Superior temporal gyrus (tissue), 1 donor: ENCODE measurements around the gene C19orf85.

Experiments used
- DNase-seq: peaks from one replicate; pipeline ENCODE4 v3.0.0-alpha.2; 2016; ENCODE audit errors: extremely low spot score

The C19orf85 gene

DNA sequence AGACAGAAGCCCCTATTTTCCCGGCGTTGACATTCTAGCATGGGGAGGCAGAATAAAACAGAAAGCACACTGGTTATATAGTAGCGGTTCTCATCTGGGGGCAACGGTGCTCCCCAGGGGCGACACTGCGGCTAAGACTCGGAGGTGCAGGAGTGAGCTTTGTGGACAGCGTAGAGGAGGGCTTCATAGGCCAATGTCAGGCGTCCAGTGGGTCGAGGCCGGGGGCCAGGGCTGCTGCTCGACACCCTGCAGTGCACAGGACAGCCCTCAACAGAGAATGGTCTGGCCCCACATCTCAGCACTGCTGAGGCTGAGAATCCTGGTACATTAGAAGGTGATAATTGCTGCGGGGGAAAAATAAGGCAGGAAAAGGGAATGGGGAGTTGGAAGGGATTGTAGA lies 13.4 kb upstream of the C19orf85 start:
- no peak for DNase-seq

GRCh38 chr19:55476100-55476775 lies 11.7 kb upstream of the C19orf85 start, which contains the start of gene ZNF628:
Gene ZNF628, plus strand, starts transcription at chr19:55476617. Its CDS starts 3,294 bp downstream, at chr19:55479911.
- peak; percentile 97 for DNase-seq

GRCh38 chr19:55474269-55475265 lies 10.0 kb upstream of the C19orf85 start:
- no peak for DNase-seq

DNA sequence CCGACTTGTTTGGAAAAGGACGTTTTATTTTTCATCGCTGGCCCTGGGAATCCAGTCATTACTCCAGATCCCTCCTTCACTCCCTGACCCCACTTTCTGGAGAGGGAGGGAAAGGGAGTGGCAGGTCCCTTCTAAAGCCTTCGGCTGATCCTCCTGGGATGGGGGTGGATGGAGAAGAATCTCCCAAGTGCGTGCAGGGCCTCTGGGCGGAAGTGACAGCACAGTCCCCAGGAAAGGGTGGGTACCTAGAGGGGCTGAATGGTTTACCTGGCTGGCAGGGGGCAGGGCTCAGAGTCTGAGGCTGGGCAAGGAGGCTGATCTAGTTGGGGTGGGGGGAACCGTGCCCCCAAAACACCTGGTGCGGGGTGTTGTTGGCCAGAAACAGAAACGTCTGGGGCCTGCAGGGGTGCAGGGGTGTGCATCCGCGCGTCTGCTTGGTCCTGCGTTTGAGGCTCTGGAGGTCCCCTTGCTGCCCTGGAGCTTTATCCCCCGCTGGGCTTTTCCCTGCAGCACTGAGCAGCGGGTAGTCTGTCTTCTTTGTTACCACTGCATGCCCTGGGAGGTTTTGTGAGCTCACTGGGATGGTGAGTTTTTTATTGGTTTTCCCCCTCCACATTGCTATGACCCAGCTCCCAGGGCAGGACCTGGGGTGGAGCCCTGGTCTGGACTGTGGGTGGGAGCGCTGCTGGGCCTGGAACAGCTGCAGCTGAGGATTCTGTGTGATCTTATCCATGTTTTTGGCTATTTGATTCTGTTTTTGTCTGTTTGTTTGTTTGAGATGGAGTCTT lies 8.9 kb upstream of the C19orf85 start:
- DNase-seq: no peak

- no peak for DNase-seq
These were observed 7.9 kb upstream of the C19orf85 start for GRCh38 chr19:55472463-55472862.

- DNase-seq: no peak
These were observed 6.7 kb upstream of the C19orf85 start for GRCh38 chr19:55471266-55471665.

DNA sequence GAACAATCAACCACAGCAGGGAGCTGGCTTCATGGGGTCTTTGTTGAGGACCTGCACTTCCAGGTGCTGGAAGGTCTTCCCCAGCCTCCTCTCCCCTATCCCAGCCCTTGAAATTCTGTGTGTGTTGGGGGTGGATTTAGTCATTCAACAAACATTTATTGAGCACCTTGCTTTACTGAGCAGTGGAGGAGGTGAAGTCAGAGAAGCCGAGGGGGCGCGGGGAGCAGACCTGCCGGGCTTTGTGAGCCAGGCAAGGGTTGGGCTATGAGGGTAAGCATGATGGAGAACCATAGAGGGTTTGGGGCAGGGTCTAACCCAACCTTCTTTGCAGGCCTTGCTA lies 3.5 kb upstream of the C19orf85 start:
- no peak for DNase-seq

DNA sequence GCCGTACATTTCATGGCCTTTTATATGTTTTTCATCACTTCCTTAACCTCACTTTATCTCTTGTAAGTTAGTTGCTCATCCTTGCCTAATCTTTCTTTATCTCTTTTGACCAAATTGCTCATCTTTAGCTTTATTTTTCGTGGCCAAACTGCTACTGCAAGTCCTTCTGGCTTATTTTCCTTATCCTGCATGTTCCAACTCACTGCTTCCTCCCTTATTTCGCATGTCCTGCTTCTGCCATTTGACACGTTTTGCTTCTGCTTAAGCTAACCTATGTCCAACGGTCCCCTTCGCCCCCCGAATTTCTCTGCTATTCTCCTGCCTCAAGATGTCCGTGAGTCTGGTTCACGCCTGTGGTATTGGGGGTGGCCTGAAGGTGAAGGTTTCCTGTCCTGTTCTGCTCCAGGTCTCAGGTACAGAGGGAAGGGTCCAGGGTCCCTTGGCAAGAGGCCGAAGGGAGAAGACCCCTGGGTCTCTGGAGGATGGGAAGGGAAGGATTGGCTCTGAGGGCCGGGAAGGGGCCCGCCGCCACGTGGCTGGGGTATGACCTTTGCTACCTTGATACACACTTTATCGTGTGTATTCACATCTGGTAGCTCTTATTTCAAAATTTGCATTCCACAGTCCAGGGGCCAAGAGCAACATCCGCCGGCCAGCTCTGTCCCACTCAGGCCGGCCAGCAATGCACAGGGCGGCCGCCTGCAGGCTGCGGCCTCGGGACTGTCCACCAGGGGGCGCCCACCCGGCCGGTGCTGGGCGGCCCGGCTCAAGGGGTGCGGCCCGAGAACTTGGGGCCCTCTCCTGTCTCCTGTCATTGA lies 2.9 kb upstream of the C19orf85 start:
- peak; percentile 44 for DNase-seq

GRCh38 chr19:55466241-55466614 lies 1.7 kb upstream of the C19orf85 start:
- DNase-seq: no peak

GRCh38 chr19:55465460-55466240 lies 1.1 kb upstream of the C19orf85 start:
- no peak for DNase-seq

GRCh38 chr19:55464039-55464661 lies 401 bp downstream of the C19orf85 start:
- DNase-seq: no peak

DNA sequence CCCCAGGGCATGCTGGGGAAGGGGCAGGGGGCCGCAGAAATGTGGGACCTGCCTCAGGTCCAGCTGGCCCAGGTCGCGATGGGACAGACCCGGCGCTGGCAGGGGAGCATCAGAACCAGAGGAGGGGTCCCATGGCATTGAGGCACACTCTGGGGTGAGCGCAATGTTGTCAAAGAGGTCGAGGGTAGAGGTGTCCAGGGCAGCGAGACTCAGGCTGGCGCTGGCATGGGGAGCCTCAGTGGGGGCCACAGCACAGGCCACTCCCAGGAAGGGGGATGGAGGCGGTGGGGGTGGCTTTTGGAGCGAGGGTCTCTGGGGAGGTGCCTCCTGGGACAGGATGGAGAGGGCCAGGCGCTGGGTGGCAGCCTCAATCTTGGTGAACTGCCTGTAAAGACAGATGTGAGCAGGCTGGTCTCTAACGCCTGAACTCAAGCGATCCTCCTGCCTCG lies 944 bp downstream of the C19orf85 start:
- no peak for DNase-seq

DNA sequence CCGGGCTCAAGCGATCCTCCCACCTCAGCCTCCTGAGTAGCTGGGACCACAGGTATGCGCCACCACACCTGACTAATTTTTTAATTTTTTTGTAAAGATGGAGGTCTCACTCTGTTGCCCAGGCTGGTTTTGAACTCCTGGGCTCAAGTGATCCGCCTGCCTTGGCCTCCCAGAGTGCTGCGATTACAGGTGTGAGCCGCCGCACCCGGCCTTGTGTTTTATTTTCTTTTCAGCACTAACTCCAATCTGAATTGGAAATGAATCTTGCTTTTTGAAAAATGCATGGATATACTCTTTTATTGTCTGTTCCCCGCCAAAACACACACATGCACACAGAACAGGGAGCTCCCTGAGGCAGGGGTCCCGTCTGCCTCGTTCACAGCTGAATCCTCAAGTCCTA lies 1.8 kb downstream of the C19orf85 start:
- DNase-seq: no peak

GRCh38 chr19:55461974-55462626 lies 2.5 kb downstream of the C19orf85 start:
- DNase-seq: no peak

DNA sequence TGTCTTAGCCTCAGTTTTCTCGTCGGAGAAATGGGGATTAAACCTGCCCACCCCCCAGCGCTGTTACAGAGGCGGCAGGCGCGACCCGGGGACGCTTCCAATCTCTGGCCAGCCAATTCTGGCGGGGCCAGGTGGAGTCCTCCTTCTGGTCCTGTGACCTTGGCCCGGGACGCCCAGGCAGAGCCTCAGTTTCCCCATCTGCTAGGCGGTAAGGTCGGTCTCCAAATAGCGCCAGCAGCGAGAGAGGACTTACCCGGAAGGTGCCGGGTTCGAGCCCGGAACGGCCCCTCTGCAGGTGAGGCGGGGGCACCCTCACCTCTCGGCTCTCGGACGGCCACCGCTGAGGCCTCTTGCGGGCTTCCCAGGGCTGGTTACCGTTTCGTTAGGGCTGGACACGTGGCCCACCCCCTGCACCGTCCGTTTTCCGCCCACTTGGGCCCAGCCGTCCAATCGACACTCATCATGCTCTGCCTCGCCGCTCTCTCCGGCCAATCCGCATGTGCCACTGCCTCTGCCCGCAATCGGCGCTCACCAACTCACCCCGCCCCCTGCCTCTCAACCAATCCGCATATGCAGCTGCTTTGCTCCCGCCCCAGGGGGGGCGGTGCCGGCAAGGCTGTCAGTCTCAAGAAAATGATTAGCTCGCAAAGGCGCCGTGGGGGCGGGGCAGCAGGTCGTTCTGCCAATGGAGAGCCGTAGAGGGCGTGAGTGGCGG lies 3.1 kb downstream of the C19orf85 start, which contains the start of gene ISOC2:
Gene ISOC2, minus strand, starts transcription at position 384 of the 715 bp plus-strand sequence. CDS start 5,156 bp downstream, outside the sequence.
- DNase-seq: peak; percentile 98

- DNase-seq: no peak
These were observed 3.8 kb downstream of the C19orf85 start for GRCh38 chr19:55460670-55461258.

GRCh38 chr19:55459950-55460657 lies 4.4 kb downstream of the C19orf85 start:
- DNase-seq: peak; percentile 72
